ENCODE measurements around the gene VSTM1. TPM values are rescaled to one million over a fixed set of nuclear protein-coding genes. Genes with fewer than 3 reads are reported as not detected.
"Not testable (repeated sequence)": the region's sequence is repeated elsewhere in the genome, so short reads cannot be mapped to it uniquely, and the experiment has no call there.

VSTM1 gene
- total RNA-seq, 4 donors from 2014 or later: not detected

DNA sequence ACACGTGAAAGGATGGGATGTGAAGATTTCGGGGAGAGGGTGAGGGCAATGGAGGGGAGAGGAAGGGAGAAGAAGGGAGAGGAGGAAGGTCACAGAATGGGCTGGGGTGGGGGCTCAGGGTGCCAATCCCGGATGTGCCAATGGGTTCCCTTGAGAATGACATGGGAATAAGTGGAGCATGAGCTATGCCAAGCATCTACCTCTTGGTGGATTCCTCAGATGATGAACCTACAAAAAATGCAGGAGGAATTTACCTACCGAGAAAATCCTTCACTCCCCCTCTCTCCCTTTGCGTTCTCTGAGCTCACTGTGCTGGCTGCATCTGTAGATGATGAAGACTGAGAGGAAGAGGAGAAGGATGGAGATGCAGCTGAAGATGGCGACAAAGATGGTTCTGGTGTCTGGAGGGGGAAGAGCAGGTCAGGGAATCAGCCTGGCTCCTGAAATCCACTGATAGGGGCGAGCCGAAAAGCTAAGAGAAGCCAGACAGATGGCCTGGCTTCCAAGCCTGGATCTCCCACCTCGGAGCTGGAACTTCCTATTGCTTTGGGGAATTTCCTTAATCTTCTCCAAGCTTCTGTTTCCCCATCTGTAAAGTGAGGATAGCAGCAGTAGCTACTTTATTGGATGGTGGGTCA lies 21.6 kb downstream of the VSTM1 start:
- Histone ChIP-seq H3K36me3 (no peaks in the 10 kb centered on the region), H3K4me3 (no peak overlapping the region), H3K27me3 (no peaks in the 10 kb centered on the region), H3K9me3 (peaks cover 0 to 4% (median 0%) of the 10 kb centered on the region in 4 donors), H3K4me1 (no peaks in the 10 kb centered on the region), H3K27ac (no peak overlapping the region)
- no peak for DNase-seq (ENCODE audit: low spot score in 2 of 2)
- no peak for TF ChIP-seq POLR2A (IDR thresholded peaks at IDR 0.05)
- no peak for TF ChIP-seq EP300 (IDR thresholded peaks at IDR 0.05)
- TF ChIP-seq CTCF (IDR thresholded peaks at IDR 0.05): no peak
- WGBS, 2 donors: 65% methylated on average over 9 of the region's 9 CpGs

- H3K9me3 ChIP-seq: peaks cover 0 to 4% (median 0%) of the 10 kb centered on the region in 4 donors
- TF ChIP-seq EP300 (IDR thresholded peaks at IDR 0.05): no peak
- no peak for TF ChIP-seq CTCF (IDR thresholded peaks at IDR 0.05)
- TF ChIP-seq POLR2A (IDR thresholded peaks at IDR 0.05): no peak
- WGBS, 2 donors: 77 to 78% methylated on average over 4 of the region's 4 CpGs
- no peaks in the 10 kb centered on the region for H3K27me3 ChIP-seq
- no peaks in the 10 kb centered on the region for H3K36me3 ChIP-seq
- H3K4me1 ChIP-seq: no peaks in the 10 kb centered on the region
- H3K4me3 ChIP-seq: no peak overlapping the region
- no peak overlapping the region for H3K27ac ChIP-seq
- DNase-seq (ENCODE audit: low spot score in 2 of 2): no peak
Measured at GRCh38 chr19:54040003-54040402, 23.7 kb downstream of the VSTM1 start.

DNA sequence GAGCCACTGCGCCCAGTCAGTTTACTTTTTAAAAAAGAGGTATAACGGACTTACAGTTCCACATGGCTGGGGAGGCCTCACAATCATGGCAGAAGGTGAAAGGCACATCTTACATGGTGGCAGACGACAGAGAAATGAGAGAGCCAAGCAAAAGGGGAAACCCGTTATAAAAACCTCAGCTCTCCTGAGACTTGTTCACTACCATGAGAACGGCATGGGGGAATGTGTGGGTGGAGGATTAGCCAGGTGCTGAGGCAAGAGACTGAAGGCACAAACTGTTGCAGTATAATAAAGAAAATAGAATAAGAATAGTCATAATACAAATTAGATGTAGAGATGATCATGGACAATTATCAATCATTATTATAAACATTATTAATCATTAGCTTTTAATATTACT lies 27.2 kb downstream of the VSTM1 start:
- H3K36me3 ChIP-seq; H3K27me3 ChIP-seq; H3K9me3 ChIP-seq; H3K27ac ChIP-seq; H3K4me1 ChIP-seq; H3K4me3 ChIP-seq; DNase-seq (ENCODE audit: low spot score in 2 of 2): not testable (repeated sequence)
- WGBS, 2 donors: 69 to 84% methylated on average over 5 of the region's 5 CpGs

DNA sequence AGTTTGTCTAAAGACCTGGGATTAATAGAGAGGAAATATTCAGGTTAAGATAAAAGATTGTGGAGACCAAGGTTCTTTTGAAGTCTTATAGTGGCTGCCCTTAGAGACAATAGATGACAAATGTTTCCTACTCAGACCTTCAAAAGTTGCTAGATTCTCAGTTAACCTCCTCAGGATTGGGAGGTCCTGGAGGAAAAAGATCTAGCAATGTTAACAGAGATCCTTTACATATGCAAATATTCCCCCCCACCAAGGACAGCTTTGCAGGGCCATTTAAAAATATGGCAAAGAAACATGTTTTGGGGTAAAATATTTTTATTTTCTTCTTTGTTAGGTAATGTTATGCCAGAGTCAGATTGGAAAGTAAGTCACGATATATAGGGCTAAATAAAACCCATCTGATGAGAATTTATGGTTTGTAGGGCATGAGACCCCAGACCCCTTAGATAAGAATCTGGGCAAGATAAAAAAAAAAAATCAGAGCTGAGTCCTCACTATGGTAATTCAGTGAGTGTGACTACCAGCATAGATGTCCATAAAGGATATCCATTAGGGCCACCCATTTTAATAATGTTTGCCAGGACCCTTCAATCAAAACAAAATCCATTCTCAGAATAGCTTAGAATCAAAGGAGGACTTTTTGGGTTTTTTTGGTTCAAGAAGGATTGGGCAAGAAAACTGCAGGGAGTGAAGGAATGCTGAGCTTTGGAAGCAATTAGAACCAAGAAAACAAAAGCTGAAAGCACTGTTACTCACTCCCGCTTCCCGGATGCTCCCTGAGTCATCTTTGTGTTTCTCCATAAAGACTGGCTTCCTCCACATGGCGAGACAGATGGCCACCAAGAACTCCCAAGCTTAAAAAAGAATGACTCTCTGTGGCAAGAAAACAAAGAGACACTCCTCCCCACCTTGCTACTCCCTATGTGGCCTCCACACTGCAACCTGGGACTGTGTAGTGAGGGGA lies 28.2 kb downstream of the VSTM1 start:
- DNase-seq (ENCODE audit: low spot score in 2 of 2): no peak
- TF ChIP-seq EP300 (IDR thresholded peaks at IDR 0.05) (no peak), POLR2A (IDR thresholded peaks at IDR 0.05) (no peak), CTCF (IDR thresholded peaks at IDR 0.05) (no peak)
- Histone ChIP-seq H3K27ac (no peak overlapping the region), H3K9me3 (no peaks in the 10 kb centered on the region), H3K4me1 (no peaks in the 10 kb centered on the region), H3K27me3 (peaks cover 0 to 8% of the 10 kb centered on the region in 2 donors), H3K4me3 (no peak overlapping the region), H3K36me3 (no peaks in the 10 kb centered on the region)
- 36 to 40% methylated on average over 4 of the region's 4 CpGs for WGBS, 2 donors

DNA sequence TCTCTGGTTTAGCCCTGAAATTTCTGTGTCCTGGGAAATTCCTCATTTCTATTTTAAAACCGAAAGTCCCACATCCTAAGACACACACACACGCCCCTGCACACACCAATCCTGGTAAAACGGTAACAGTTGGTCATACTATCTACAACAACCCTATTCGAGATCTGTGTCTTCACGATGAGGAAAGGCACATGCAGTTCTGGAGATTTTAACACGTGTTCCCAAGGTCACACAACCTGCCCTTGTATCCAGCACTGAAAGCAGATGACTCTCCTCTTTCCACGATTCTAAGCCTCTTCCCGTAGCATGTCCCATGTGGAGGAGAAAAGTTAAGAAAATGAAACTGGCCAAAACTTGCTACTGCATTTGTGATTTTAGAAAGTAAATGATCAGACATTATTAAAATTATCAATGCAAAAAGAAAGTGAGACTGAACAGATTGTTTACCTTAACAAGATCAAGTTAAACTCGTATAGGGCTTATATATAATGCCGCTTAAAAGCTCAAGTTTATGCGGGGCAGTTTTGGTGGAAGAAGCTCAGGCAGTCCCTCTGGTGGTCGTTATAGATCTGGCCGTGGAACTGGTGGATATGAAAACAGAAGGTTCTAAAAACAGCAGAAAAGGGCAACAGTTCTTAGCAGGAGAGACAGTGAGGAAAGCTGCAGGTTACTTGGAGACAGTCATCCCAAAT lies 32.7 kb downstream of the VSTM1 start:
- no peaks in the 10 kb centered on the region for H3K4me1 ChIP-seq
- H3K27me3 ChIP-seq: peaks cover 0 to 8% of the 10 kb centered on the region in 2 donors
- no peak overlapping the region for H3K27ac ChIP-seq
- no peaks in the 10 kb centered on the region for H3K9me3 ChIP-seq
- no peaks in the 10 kb centered on the region for H3K36me3 ChIP-seq
- DNase-seq (ENCODE audit: low spot score in 2 of 2): no peak
- TF ChIP-seq POLR2A (IDR thresholded peaks at IDR 0.05) (no peak), CTCF (IDR thresholded peaks at IDR 0.05) (peak in 1 of 5 experiments; percentile 17), EP300 (IDR thresholded peaks at IDR 0.05) (no peak)
- 44 to 51% methylated on average over 13 of the region's 13 CpGs for WGBS, 2 donors
- H3K4me3 ChIP-seq: no peak overlapping the region
